HEK293 (cell line): ENCODE measurements around the gene ACAP2.

ENCODE experiments used
- CTCF ChIA-PET: fragments of 350-600 bp; formaldehyde crosslinking; extraction: SDS; loops from one replicate; lab custom pipeline; 2021; ENCODE audit warnings: antibody characterized with exemption; lab: Yijun Ruan, JAX
- POLR2A ChIA-PET: fragments of 300-600 bp; formaldehyde crosslinking; extraction: SDS; loops from one replicate; lab custom pipeline; 2020; ENCODE audit warnings: antibody characterized with exemption, inconsistent platforms; lab: Yijun Ruan, JAX
- H3K27ac ChIP-seq: fragments of 200-500 bp; sonication (Bioruptor generic); 2 replicates; pipeline ENCODE4 v1.5.1; 2014; ENCODE audit warnings: low read depth, low read length, control low read depth, inconsistent platforms; ENCODE audit errors: extremely low read depth
- H3K36me3 ChIP-seq, 2 experiments: fragments of 200-500 bp in 1 of 2; sonication (Bioruptor generic) in 1 of 2; 1 replicate in 1 of 2; 2 replicates in 1 of 2; pipeline ENCODE4 v1.5.1; 2014 to 2017; ENCODE audit warnings: inconsistent platforms in 2 of 2, low read length in 2 of 2; ENCODE audit not compliant: control insufficient read depth in 2 of 2, insufficient read depth in 1 of 2
- H3K4me1 ChIP-seq: fragments of 200-500 bp; sonication (Bioruptor generic); 2 replicates; pipeline ENCODE4 v1.5.1; 2014; ENCODE audit warnings: mild to moderate bottlenecking, low read length, inconsistent platforms; ENCODE audit not compliant: control insufficient read depth, insufficient read depth
- H3K4me3 ChIP-seq: 2 replicates; pipeline ENCODE4 v1.5.1; 2011; ENCODE audit warnings: low read depth, mild to moderate bottlenecking, control low read depth, low read length, moderate library complexity
- H3K9me3 ChIP-seq: fragments of 200-500 bp; sonication (Bioruptor generic); 2 replicates; pipeline ENCODE4 v1.5.1; 2014; ENCODE audit warnings: low read depth, low read length, inconsistent platforms; ENCODE audit not compliant: control insufficient read depth, insufficient read depth
- ELK4 ChIP-seq: IDR thresholded peaks from 2 replicates; pipeline ENCODE4 v1.6.1; 2011; ENCODE audit warnings: mild to moderate bottlenecking, low read depth, low read length, borderline replicate concordance
- FEZF1 ChIP-seq: fragments of 450-650 bp; formaldehyde crosslinking; IDR thresholded peaks from 2 replicates; pipeline ENCODE4 v1.5.1; 2016; ENCODE audit warnings: missing biosample characterization, missing genetic modification characterization
- HOXA7 ChIP-seq: sonication (generic); formaldehyde crosslinking; IDR thresholded peaks from 2 replicates; pipeline ENCODE4 v1.8.1; 2022; ENCODE audit warnings: missing genetic modification reagents, borderline replicate concordance
- KLF1 ChIP-seq: fragments of 450-650 bp; formaldehyde crosslinking; IDR thresholded peaks from 2 replicates; pipeline ENCODE4 v1.5.1; 2016; ENCODE audit warnings: missing biosample characterization, missing genetic modification characterization
- MYNN ChIP-seq: fragments of 450-650 bp; formaldehyde crosslinking; IDR thresholded peaks from 2 replicates; pipeline ENCODE4 v1.5.1; 2016; ENCODE audit warnings: missing biosample characterization, missing genetic modification characterization, borderline replicate concordance
- PRDM10 ChIP-seq: fragments of 450-650 bp; formaldehyde crosslinking; IDR thresholded peaks from 2 replicates; pipeline ENCODE4 v1.5.1; 2016; ENCODE audit warnings: missing biosample characterization, missing genetic modification characterization
- ZBTB44 ChIP-seq: fragments of 450-650 bp; IDR thresholded peaks from 2 replicates; pipeline ENCODE4 v1.5.1; 2018; ENCODE audit warnings: missing biosample characterization, mild to moderate bottlenecking, missing genetic modification characterization
- ZNF16 ChIP-seq: fragments of 450-650 bp; formaldehyde crosslinking; IDR thresholded peaks from 2 replicates; pipeline ENCODE4 v1.5.1; 2016; ENCODE audit warnings: low read depth, missing biosample characterization, missing genetic modification characterization
- ZNF19 ChIP-seq: fragments of 450-650 bp; formaldehyde crosslinking; IDR thresholded peaks from 2 replicates; pipeline ENCODE4; 2016; ENCODE audit warnings: missing biosample characterization, missing genetic modification characterization, low read depth
- ZNF26 ChIP-seq: fragments of 450-650 bp; formaldehyde crosslinking; IDR thresholded peaks from 2 replicates; pipeline ENCODE4 v1.5.1; 2016; ENCODE audit warnings: missing biosample characterization, missing genetic modification characterization
- ZNF449 ChIP-seq: fragments of 450-650 bp; formaldehyde crosslinking; IDR thresholded peaks from 2 replicates; pipeline ENCODE4 v1.5.1; 2017; ENCODE audit warnings: missing biosample characterization, mild to moderate bottlenecking, missing genetic modification characterization, moderate library complexity
- ZNF629 ChIP-seq: fragments of 450-650 bp; formaldehyde crosslinking; IDR thresholded peaks from 2 replicates; pipeline ENCODE4 v1.5.1; 2017; ENCODE audit warnings: missing biosample characterization, missing genetic modification characterization
- ZNF639 ChIP-seq: fragments of 450-650 bp; formaldehyde crosslinking; IDR thresholded peaks from 2 replicates; pipeline ENCODE4 v1.5.1; 2016; ENCODE audit warnings: missing biosample characterization, missing genetic modification characterization
- ZNF645 ChIP-seq: fragments of 450-650 bp; formaldehyde crosslinking; IDR thresholded peaks from 2 replicates; pipeline ENCODE4; 2016; ENCODE audit warnings: missing biosample characterization, missing genetic modification characterization

Gene ACAP2

GRCh38 chr3:195451373-195452015 lies 8.7 kb upstream of the ACAP2 start:
- Histone ChIP-seq H3K36me3 (no peaks in the 10 kb centered on the region), H3K4me1 (no peaks in the 10 kb centered on the region), H3K27ac (no peak overlapping the region), H3K4me3 (no peak overlapping the region), H3K9me3 (no peaks in the 10 kb centered on the region)
- ChIA-PET CTCF (no interaction called here), POLR2A (no interaction called here)
- TF ChIP-seq KLF1 (no peak), PRDM10 (no peak), ZNF19 (tag by site-specific recombination) (no peak), MYNN (tag by site-specific recombination) (no peak), ELK4 (no peak), ZNF629 (tag by site-specific recombination) (no peak), ZNF645 (no peak), ZNF26 (tag by site-specific recombination) (no peak), FEZF1 (tag by site-specific recombination) (no peak), ZNF16 (tag by site-specific recombination) (no peak), ZBTB44 (tag by site-specific recombination) (no peak), ZNF449 (tag by site-specific recombination) (no peak), HOXA7 (no peak)

- POLR2A ChIA-PET = no interaction called here
- H3K27ac ChIP-seq = no peak overlapping the region
Measured at GRCh38 chr3:195450731-195451229, 8.0 kb upstream of the ACAP2 start.

More at GRCh38 chr3:195450731-195451229, 8.0 kb upstream of the ACAP2 start:
- no peaks in the 10 kb centered on the region for H3K36me3 ChIP-seq
- CTCF ChIA-PET = no interaction called here
- H3K4me1 ChIP-seq = no peaks in the 10 kb centered on the region
- TF ChIP-seq PRDM10 (peak; percentile 89), ZNF639 (tag by site-specific recombination) (no peak)
- H3K9me3 ChIP-seq = no peaks in the 10 kb centered on the region
- no peak overlapping the region for H3K4me3 ChIP-seq
